Activated CD8-positive, alpha-beta T cell treated with anti-CD3 and anti-CD28 coated beads for 36 hours (primary cell): ENCODE measurements around the gene SLC38A9. TPM values are rescaled to one million over a fixed set of nuclear protein-coding genes. Genes with fewer than 3 reads are reported as not detected.

Experiments used
- ATAC-seq: fragments of 200-7000 bp; cut with Tn5 transposase; one replicate; pipeline ENCODE4 v1.10.0; 2021; ENCODE audit warnings: mild to moderate bottlenecking, moderate library complexity
- CTCF ChIA-PET: fragments of 350-600 bp; sonication (Branson Sonifier 250); formaldehyde crosslinking; loops from one replicate; lab custom pipeline; 2021; ENCODE audit warnings: antibody characterized with exemption; lab: Charles Lee
- POLR2A ChIA-PET: fragments of 350-600 bp; sonication (Branson Sonifier 250); formaldehyde crosslinking; loops from one replicate; lab custom pipeline; 2021; ENCODE audit warnings: antibody characterized with exemption; lab: Charles Lee
- DNase-seq: peaks from one replicate; pipeline ENCODE4 v3.0.0-alpha.2; 2020
- H3K27ac Mint-ChIP-seq: one replicate; pipeline ENCODE4 v1.8.0; 2021; ENCODE audit warnings: mild to moderate bottlenecking, mixed read lengths
- H3K27me3 Mint-ChIP-seq: one replicate; pipeline ENCODE4 v1.8.0; 2021; ENCODE audit warnings: mixed read lengths
- H3K36me3 Mint-ChIP-seq: one replicate; pipeline ENCODE4 v1.8.0; 2021; ENCODE audit warnings: low read depth, mixed read lengths
- H3K4me1 Mint-ChIP-seq: one replicate; pipeline ENCODE4 v1.8.0; 2021; ENCODE audit warnings: low read depth, mixed read lengths
- H3K4me3 Mint-ChIP-seq: one replicate; pipeline ENCODE4 v1.8.0; 2021; ENCODE audit warnings: mild to moderate bottlenecking, moderate library complexity, mixed read lengths
- H3K9me3 Mint-ChIP-seq: one replicate; pipeline ENCODE4 v1.8.0; 2021; ENCODE audit warnings: mixed read lengths
- intact Hi-C: fragments of 100-400 bp; cut with micrococcal nuclease; formaldehyde crosslinking; loops from one replicate; pipeline ENCODE4 v1.10.0; 2022
- total RNA-seq, 2 experiments: library from RNA; stranded (reverse); gene quantifications; one replicate each; pipeline ENCODE4 v1.2.3, GENCODE V29; 2021
- TF ChIP-seq, protein P1 (sequence below): fragments of 200-600 bp; IDR thresholded peaks from one replicate; pipeline ENCODE4 v1.8.0; 2022; ENCODE audit warnings: antibody characterized with exemption, mild to moderate bottlenecking

SLC38A9 gene
- total RNA-seq, 2 experiments from 2014 or later: 11.4 to 12.0 TPM

DNA sequence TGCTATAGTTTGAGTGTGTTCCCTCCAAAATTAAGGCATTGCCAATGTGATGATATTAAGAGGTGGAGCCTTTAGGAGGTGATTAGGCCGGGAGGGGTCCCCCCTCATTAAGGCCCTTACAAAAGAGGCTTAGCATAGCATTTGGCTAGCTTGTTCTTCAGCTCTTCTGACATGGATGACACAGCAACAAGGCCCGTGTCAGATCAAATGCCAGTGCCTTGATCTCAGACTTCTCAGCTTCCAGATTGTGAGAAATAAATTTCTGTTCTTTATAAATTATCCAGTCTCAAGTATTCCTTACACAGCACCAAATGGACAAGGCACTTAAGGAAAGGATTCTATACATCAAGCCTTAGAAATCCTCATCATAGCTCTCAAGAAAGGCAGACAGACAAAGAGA is 31.8 kb downstream of the SLC38A9 start:
- H3K4me3 Mint-ChIP-seq: no peak overlapping the region
- no peaks in the 10 kb centered on the region for H3K4me1 Mint-ChIP-seq
- CTCF ChIA-PET: interaction anchor here (1.4 kb wide), 1 partner anchor 12 kb away, joined by 3 read pairs; no protein-coding TSS in a partner anchor
- POLR2A ChIA-PET: no interaction called here
- TF ChIP-seq, protein P1, sequence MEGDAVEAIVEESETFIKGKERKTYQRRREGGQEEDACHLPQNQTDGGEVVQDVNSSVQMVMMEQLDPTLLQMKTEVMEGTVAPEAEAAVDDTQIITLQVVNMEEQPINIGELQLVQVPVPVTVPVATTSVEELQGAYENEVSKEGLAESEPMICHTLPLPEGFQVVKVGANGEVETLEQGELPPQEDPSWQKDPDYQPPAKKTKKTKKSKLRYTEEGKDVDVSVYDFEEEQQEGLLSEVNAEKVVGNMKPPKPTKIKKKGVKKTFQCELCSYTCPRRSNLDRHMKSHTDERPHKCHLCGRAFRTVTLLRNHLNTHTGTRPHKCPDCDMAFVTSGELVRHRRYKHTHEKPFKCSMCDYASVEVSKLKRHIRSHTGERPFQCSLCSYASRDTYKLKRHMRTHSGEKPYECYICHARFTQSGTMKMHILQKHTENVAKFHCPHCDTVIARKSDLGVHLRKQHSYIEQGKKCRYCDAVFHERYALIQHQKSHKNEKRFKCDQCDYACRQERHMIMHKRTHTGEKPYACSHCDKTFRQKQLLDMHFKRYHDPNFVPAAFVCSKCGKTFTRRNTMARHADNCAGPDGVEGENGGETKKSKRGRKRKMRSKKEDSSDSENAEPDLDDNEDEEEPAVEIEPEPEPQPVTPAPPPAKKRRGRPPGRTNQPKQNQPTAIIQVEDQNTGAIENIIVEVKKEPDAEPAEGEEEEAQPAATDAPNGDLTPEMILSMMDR: no peak
- H3K9me3 Mint-ChIP-seq: no peaks in the 10 kb centered on the region
- H3K27me3 Mint-ChIP-seq: no peaks in the 10 kb centered on the region
- intact Hi-C loops: no loop called here
- DNase-seq: no peak
- ATAC-seq: no peak
- H3K27ac Mint-ChIP-seq: no peak overlapping the region
- no peaks in the 10 kb centered on the region for H3K36me3 Mint-ChIP-seq

DNA sequence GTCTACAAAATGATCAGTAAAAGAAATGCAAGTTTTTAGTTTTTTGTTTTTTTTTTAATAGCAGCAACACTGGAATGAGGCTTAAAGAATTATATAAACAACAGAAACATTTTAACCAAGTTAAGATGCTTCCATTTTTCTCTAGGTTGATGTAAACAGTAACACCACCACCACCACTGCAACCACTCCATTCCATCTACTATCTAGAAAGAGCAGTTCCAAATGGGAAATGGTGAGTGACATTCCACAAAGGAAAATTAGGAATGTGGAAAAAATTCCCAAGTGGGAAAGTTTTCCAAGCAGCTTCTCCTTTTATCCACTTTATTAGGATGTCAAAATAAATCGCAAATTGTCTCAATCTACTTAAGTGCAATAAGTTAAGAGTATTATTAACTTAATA is 32.6 kb downstream of the SLC38A9 start:
- intact Hi-C loops: no loop called here
- DNase-seq: no peak
- H3K36me3 Mint-ChIP-seq: no peaks in the 10 kb centered on the region
- POLR2A ChIA-PET: no interaction called here
- no peak overlapping the region for H3K4me3 Mint-ChIP-seq
- no peak overlapping the region for H3K27ac Mint-ChIP-seq
- CTCF ChIA-PET: no interaction called here
- TF ChIP-seq, protein P1: no peak
- no peaks in the 10 kb centered on the region for H3K27me3 Mint-ChIP-seq
- H3K4me1 Mint-ChIP-seq: no peaks in the 10 kb centered on the region
- ATAC-seq: no peak
- no peaks in the 10 kb centered on the region for H3K9me3 Mint-ChIP-seq

DNA sequence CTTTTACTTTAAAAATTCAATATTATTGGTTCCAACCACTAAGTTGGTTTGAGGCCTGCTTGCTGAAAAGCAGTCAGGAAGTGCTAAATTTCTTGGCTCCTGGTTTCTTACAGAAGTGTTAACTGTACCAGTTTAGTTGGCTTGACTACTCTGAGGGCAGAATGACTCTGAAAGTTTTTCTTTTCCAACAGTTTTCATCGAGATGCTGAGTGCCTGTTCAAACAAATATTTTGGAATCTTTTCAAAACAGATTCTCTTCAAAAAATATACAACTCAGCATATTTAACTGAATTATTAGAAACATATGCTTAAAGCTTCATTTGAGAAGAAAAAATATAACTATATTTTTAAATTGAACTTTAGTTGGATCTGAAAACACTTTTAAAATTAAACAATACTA is 37.0 kb downstream of the SLC38A9 start:
- no peak overlapping the region for H3K27ac Mint-ChIP-seq
- H3K27me3 Mint-ChIP-seq: no peaks in the 10 kb centered on the region
- TF ChIP-seq, protein P1: no peak
- DNase-seq (no peak), ATAC-seq (no peak)
- no peaks in the 10 kb centered on the region for H3K9me3 Mint-ChIP-seq
- no peak overlapping the region for H3K4me3 Mint-ChIP-seq
- H3K4me1 Mint-ChIP-seq: no peaks in the 10 kb centered on the region
- H3K36me3 Mint-ChIP-seq: no peaks in the 10 kb centered on the region
- intact Hi-C loops: no loop called here
- ChIA-PET CTCF (no interaction called here), POLR2A (no interaction called here)

DNA sequence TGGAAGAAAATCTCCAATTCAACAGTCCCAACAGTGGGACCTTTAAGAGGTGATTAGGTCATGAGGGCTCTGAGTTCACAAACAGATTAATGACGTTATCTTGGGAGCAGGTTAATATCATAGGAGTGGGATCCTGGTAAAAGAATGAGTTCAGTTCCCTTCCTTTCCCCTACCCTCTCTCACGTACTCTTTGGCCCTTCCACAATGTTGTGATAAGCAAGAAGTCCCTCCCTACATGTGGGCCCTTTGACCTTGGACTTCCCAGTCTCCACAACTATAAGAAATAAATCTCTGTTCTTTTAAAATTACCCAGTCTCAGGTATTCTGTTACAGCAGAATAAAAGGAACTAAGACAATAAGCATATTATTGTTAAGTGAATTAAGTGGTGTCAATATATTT is 37.8 kb downstream of the SLC38A9 start:
- H3K4me3 Mint-ChIP-seq: no peak overlapping the region
- intact Hi-C loops: no loop called here
- CTCF ChIA-PET: interaction anchor here (1.6 kb wide), 1 partner anchor 17 kb away, joined by 4 read pairs; no protein-coding TSS in a partner anchor
- DNase-seq (no peak), ATAC-seq (no peak)
- no peaks in the 10 kb centered on the region for H3K27me3 Mint-ChIP-seq
- TF ChIP-seq, protein P1: no peak
- H3K9me3 Mint-ChIP-seq: no peaks in the 10 kb centered on the region
- H3K27ac Mint-ChIP-seq: no peak overlapping the region
- H3K4me1 Mint-ChIP-seq: no peaks in the 10 kb centered on the region
- no peaks in the 10 kb centered on the region for H3K36me3 Mint-ChIP-seq
- POLR2A ChIA-PET: no interaction called here

DNA sequence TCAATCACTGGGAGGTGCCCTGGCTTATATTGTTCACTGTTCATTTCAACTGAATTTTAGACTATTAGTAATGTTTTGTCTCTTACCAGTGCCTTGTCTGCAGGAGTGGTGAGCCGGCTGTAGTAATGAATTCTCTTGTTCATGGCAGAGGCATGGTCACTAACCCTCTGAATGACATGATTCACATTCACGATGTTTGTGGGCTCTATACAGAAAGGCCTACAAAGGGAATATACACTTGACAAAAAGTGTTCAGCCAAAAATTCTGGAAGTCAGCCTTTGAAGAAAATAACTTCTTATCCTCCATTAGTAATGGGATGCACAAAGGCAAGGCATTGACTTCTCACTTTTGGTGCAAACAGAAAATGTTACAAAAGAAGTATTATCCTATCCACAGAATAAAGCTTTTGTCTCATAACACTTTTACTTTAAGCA is 39.6 kb downstream of the SLC38A9 start:
- H3K36me3 Mint-ChIP-seq: peaks cover 3% of the 10 kb centered on the region
- H3K9me3 Mint-ChIP-seq: no peaks in the 10 kb centered on the region
- intact Hi-C loops: no loop called here
- TF ChIP-seq, protein P1: no peak
- DNase-seq (no peak), ATAC-seq (no peak)
- no peak overlapping the region for H3K4me3 Mint-ChIP-seq
- POLR2A ChIA-PET: no interaction called here
- no peak overlapping the region for H3K27ac Mint-ChIP-seq
- H3K27me3 Mint-ChIP-seq: no peaks in the 10 kb centered on the region
- H3K4me1 Mint-ChIP-seq: no peaks in the 10 kb centered on the region
- CTCF ChIA-PET: interaction anchor here (0.7 to 1.6 kb wide), 2 partner anchors 19 to 345 kb away, joined by 3 to 4 read pairs; no protein-coding TSS in a partner anchor
